Thoracic aorta (tissue), 2 donors: ENCODE data around the gene CES4A. TPM values are rescaled to one million over a fixed set of nuclear protein-coding genes. Genes with fewer than 3 reads are reported as not detected.

Experiments
- ATAC-seq: fragments of 150-250 bp; one replicate; pipeline ENCODE4 v1.8.0; 2017; ENCODE audit warnings: low read depth; ENCODE audit not compliant: insufficient number of reproducible peaks, low FRiP score
- DNase-seq: peaks from one replicate; pipeline ENCODE4 v3.0.0-alpha.2; 2020; ENCODE audit warnings: low spot score
- H3K27ac ChIP-seq, 2 donors: fragments of 200-600 bp; sonication (generic); 1 replicate in 1 of 2; 2 replicates in 1 of 2; pipeline ENCODE4 v1.5.1; 2016; ENCODE audit warnings: mild to moderate bottlenecking in 2 of 2, moderate library complexity in 2 of 2
- H3K27me3 ChIP-seq: fragments of 200-600 bp; sonication (generic); replicated peaks from 2 replicates; pipeline ENCODE4 v1.6.0; 2016; ENCODE audit warnings: mild to moderate bottlenecking; ENCODE audit not compliant: insufficient read depth
- H3K36me3 ChIP-seq: fragments of 200-600 bp; sonication (generic); one replicate; pipeline ENCODE4 v1.5.1; 2016
- H3K4me1 ChIP-seq, 2 donors: fragments of 200-600 bp; sonication (generic); 1 replicate in 1 of 2; 2 replicates in 1 of 2; pipeline versions ENCODE4 v1.5.1 to v1.6.0; 2016; ENCODE audit warnings: low read depth in 2 of 2, mild to moderate bottlenecking in 1 of 2; ENCODE audit not compliant: control insufficient read depth in 1 of 2
- H3K4me3 ChIP-seq: fragments of 200-600 bp; sonication (generic); 2 replicates; pipeline ENCODE4 v1.5.1; 2016; ENCODE audit warnings: mild to moderate bottlenecking
- H3K9me3 ChIP-seq: fragments of 200-600 bp; sonication (generic); 2 replicates; pipeline ENCODE4 v1.5.1; 2016
- CTCF ChIP-seq: fragments of 200-600 bp; sonication (generic); IDR thresholded peaks from one replicate; pipeline ENCODE4 v1.5.1; 2019; ENCODE audit warnings: antibody characterized with exemption
- total RNA-seq, 2 donors: library from RNA; depleted of rRNA; stranded (reverse); fragments of >200 nt; gene quantifications; one replicate each; pipeline versions ENCODE4 v1.1.0 to v1.2.3, GENCODE V29; 2016

The CES4A gene
- total RNA-seq, 2 donors from 2014 or later = 7.4 to 9.5 TPM

GRCh38 chr16:66958857-66959703 lies 29.3 kb upstream of the CES4A start:
- no peak for TF ChIP-seq CTCF
- H3K9me3 ChIP-seq = no peaks in the 10 kb centered on the region
- no peaks in the 10 kb centered on the region for H3K27me3 ChIP-seq
- DNase-seq (no peak), ATAC-seq (no peak)
- H3K4me3 ChIP-seq = no peak overlapping the region
- H3K4me1 ChIP-seq = no peaks in the 10 kb centered on the region
- H3K27ac ChIP-seq = no peak overlapping the region
- no peaks in the 10 kb centered on the region for H3K36me3 ChIP-seq

- Histone ChIP-seq H3K36me3 (no peaks in the 10 kb centered on the region), H3K27ac (no peak overlapping the region), H3K4me3 (no peak overlapping the region), H3K4me1 (no peaks in the 10 kb centered on the region), H3K9me3 (no peaks in the 10 kb centered on the region), H3K27me3 (no peaks in the 10 kb centered on the region)
- DNase-seq (no peak), ATAC-seq (no peak)
- no peak for TF ChIP-seq CTCF
Measured at GRCh38 chr16:66959704-66960161, 28.7 kb upstream of the CES4A start.

GRCh38 chr16:66960270-66960669 lies 28.1 kb upstream of the CES4A start:
- ATAC-seq = no peak
- H3K27ac ChIP-seq = no peak overlapping the region
- H3K9me3 ChIP-seq = no peaks in the 10 kb centered on the region
- no peaks in the 10 kb centered on the region for H3K27me3 ChIP-seq
- no peak for TF ChIP-seq CTCF
- H3K4me3 ChIP-seq = no peak overlapping the region
- DNase-seq = no peak
- no peaks in the 10 kb centered on the region for H3K36me3 ChIP-seq
- H3K4me1 ChIP-seq = no peaks in the 10 kb centered on the region

- Histone ChIP-seq H3K36me3 (no peaks in the 10 kb centered on the region), H3K4me3 (no peak within 1 kb of the TSS), H3K4me1 (no peaks in the 10 kb centered on the region), H3K27ac (no peak within 1 kb of the TSS), H3K27me3 (no peaks in the 10 kb centered on the region), H3K9me3 (no peaks in the 10 kb centered on the region)
- DNase-seq (no peak), ATAC-seq (no peak)
- peak; percentile 49 for TF ChIP-seq CTCF
Measured at GRCh38 chr16:66961065-66961744, 27.2 kb upstream of the CES4A start, which contains the start of gene CES3. Gene CES3, plus strand, starts transcription at chr16:66961266. Its CDS starts 42 bp downstream, at chr16:66961308.

- H3K36me3 ChIP-seq = no peaks in the 10 kb centered on the region
- H3K27me3 ChIP-seq = no peaks in the 10 kb centered on the region
- H3K4me1 ChIP-seq = no peaks in the 10 kb centered on the region
- H3K27ac ChIP-seq = no peak overlapping the region
- H3K4me3 ChIP-seq = no peak overlapping the region
- DNase-seq (no peak), ATAC-seq (no peak)
- TF ChIP-seq CTCF = no peak
- H3K9me3 ChIP-seq = no peaks in the 10 kb centered on the region
Measured at GRCh38 chr16:66961914-66962313, 26.5 kb upstream of the CES4A start.
